GM21447 (cell line): Measurements from ENCODE around the gene EMC7.

Source experiments
- ATAC-seq: cut with Tn5 transposase; IDR thresholded peaks from one replicate; pipeline ENCODE4 v1.9.1; 2021; ENCODE audit not compliant: unreplicated experiment

EMC7 gene

DNA sequence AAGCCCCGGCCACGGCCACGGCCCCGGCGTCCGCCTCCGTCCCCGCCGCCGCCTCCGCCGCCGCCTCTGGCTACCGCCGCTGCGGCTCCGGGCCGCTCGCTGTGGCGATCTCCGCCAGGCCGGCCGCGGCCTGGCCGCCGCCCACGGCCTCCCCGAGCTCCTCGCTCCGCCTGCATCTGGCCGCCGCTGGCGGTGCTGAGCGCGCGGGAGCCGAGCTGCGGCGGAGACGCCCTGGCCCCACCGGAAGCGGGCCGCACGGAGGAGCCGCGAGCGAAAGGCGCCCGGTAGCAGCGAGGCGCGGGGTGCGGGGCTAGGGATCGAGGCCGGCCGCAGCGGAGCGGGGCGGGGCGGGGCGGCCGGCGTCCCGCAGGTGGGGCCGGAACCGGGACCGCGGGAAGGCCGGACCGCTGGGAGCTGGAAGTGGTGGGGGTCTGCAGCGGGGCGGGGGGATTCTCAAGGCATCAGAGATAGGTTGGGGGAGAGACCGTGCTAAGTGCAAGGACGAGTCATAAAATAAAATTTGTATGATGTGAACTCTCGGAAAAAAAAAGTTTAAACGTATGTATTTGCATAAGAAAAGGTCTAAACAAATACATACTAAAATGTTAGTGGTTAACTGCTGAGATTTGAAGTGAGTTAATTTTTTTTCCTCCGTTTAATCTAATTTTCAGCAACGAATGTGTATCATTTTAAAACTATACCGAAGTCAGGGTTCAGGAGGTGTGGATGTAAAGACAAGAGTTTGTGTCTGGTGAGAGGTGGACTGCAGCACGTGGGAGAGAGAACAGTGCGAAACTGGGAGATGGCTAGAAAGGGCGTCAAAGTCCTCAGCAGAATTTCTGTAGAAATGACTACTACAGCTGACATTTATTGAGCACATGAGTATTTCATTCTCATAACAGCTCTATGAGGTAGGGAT is 62.5 kb downstream of the EMC7 start, which contains the start of gene AVEN:
Gene AVEN, minus strand, starts transcription at position 334 of the 919 bp plus-strand sequence. Its CDS starts 158 bp downstream, at position 176.
- peak; percentile 49 for ATAC-seq

- ATAC-seq = peak; percentile 67
These were observed 63.4 kb downstream of the EMC7 start for GRCh38 chr15:34038023-34038870.
